ENCODE measurements around the gene ANKS1B.
"Not testable (repeated sequence)": the region's sequence is repeated elsewhere in the genome, so short reads cannot be mapped to it uniquely, and the experiment has no call there.

Gene ANKS1B

GRCh38 chr12:98769068-98769467, 1215.7 kb downstream of the ANKS1B start:
- no peak overlapping the region for H3K4me3 ChIP-seq (ENCODE audit: low read depth, low read length)
- TF ChIP-seq, protein P1, sequence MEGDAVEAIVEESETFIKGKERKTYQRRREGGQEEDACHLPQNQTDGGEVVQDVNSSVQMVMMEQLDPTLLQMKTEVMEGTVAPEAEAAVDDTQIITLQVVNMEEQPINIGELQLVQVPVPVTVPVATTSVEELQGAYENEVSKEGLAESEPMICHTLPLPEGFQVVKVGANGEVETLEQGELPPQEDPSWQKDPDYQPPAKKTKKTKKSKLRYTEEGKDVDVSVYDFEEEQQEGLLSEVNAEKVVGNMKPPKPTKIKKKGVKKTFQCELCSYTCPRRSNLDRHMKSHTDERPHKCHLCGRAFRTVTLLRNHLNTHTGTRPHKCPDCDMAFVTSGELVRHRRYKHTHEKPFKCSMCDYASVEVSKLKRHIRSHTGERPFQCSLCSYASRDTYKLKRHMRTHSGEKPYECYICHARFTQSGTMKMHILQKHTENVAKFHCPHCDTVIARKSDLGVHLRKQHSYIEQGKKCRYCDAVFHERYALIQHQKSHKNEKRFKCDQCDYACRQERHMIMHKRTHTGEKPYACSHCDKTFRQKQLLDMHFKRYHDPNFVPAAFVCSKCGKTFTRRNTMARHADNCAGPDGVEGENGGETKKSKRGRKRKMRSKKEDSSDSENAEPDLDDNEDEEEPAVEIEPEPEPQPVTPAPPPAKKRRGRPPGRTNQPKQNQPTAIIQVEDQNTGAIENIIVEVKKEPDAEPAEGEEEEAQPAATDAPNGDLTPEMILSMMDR (IDR thresholded peaks at IDR 0.05; ENCODE audit: insufficient read depth, low read depth, low read length, missing control alignments), result no peak
- no peak for DNase-seq (ENCODE audit: low read depth)

DNA sequence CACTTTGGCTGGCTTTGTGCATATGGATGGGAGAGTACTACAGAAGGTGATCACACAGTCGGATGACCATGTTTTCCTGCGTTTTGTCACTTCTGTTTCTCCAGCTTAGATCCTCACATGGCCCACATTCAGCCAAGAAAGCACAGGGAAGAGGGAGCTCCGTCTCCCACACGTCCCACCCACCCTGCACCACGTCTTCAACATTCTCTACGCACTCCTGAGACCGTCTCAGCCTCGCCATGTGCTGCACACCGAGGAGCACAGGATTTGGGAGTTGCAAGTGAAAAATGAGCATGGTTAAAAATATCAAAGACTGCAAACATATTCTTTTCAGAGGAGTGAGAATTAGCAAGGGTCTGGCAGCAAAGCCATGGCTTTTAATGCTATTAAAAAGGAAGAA, 1217.5 kb downstream of the ANKS1B start:
- no peak overlapping the region for H3K4me3 ChIP-seq (ENCODE audit: low read depth, low read length)
- DNase-seq (ENCODE audit: low read depth), result no peak
- TF ChIP-seq, protein P1 (IDR thresholded peaks at IDR 0.05; ENCODE audit: insufficient read depth, low read depth, low read length, missing control alignments), result no peak

DNA sequence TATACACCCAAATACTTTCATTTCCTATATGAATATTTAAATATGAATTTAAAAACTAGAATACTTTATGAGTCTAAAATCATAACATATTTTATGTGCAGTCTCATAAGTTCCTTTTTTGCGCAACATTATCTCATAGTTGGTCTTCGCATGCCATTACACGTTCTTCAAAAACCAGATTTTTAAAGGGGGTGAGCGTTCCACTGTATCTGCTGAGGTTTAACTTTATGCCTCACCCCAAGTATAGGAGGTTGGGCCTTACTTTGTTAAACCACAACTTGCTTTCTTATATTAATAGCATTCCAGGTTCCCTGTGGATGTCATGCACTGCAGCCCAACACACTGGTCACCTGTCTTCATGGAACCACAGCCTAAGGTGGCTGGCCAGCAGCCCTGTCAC, 1221.1 kb downstream of the ANKS1B start:
- no peak for DNase-seq (ENCODE audit: low read depth)
- H3K4me3 ChIP-seq (ENCODE audit: low read depth, low read length), result no peak overlapping the region

DNA sequence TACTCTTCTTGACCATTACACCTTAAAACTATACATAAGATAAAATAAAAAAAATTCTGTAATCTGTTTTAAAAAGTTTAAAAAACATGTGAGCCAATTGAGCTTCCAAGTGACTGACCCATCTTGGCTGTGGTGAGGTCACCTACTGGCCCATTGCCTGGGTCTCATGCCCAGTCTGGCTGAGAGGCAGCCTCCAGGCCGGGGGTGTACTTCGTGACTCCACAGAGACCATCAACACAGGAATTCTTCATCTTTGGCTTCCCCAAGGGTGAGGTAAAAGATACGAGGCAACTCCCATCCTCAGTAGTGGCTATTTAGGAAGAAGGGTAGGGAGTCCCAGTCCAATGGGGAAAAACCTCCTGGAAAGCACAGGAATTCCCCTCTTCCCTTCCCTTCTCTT, 1226.4 kb downstream of the ANKS1B start:
- no peak for DNase-seq (ENCODE audit: low read depth)
- TF ChIP-seq, protein P1 (IDR thresholded peaks at IDR 0.05; ENCODE audit: insufficient read depth, low read depth, low read length, missing control alignments), result no peak
- H3K4me3 ChIP-seq (ENCODE audit: low read depth, low read length), result no peak overlapping the region

More for the DNA sequence above, 1221.1 kb downstream of the ANKS1B start:
- TF ChIP-seq, protein P1 (IDR thresholded peaks at IDR 0.05; ENCODE audit: insufficient read depth, low read depth, low read length, missing control alignments), result no peak

DNA sequence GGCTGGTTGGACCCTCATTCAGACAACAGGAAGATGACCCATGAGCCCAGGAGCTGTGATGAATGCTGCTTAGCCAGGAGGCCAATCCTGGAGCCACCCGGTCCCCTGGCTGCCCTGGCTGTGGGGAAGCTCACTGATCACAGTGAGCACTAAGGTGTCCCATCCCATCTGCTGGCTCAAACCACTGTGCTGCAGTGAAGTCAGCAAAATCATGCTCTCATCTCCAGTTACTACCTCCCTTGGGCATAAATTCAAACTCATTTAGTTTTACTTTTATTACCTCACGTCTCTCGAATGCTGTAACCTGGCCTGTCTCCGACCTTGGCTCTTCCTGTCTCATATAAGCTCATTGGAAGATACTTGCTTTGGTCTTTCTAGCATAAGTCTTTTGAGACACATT, 1227.3 kb downstream of the ANKS1B start:
- H3K4me3 ChIP-seq (ENCODE audit: low read depth, low read length), result no peak overlapping the region

DNA sequence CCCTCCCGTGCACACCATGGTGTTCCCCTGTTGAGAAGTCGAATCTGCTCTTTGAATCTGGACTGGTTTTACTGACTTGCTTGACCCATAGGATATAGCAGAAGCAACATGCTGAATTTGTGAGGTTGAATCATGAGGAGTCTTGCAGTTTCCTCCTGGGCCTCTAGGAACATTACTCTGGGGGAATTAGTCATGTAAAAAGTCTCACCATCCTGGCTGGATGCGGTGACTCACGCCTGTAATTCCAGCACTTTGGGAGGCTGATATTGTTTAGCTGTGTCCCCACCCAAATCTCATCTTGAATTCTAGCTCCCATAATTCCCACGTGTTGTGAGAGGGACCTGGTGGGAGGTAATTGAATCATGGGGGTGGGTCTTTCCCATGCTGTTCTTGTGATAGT, 1228.9 kb downstream of the ANKS1B start:
- DNase-seq (ENCODE audit: low read depth), result not testable (repeated sequence)

More for the DNA sequence above, 1227.3 kb downstream of the ANKS1B start:
- TF ChIP-seq, protein P1 (IDR thresholded peaks at IDR 0.05; ENCODE audit: insufficient read depth, low read depth, low read length, missing control alignments), result no peak
- no peak for DNase-seq (ENCODE audit: low read depth)

GRCh38 chr12:98754095-98754494, 1230.6 kb downstream of the ANKS1B start:
- DNase-seq (ENCODE audit: low read depth), result peak; percentile 78
- no peak overlapping the region for H3K4me3 ChIP-seq (ENCODE audit: low read depth, low read length)
- TF ChIP-seq, protein P1 (IDR thresholded peaks at IDR 0.05; ENCODE audit: insufficient read depth, low read depth, low read length, missing control alignments), result no peak

More for the DNA sequence above, 1228.9 kb downstream of the ANKS1B start:
- H3K4me3 ChIP-seq (ENCODE audit: low read depth, low read length), result not testable (repeated sequence)

All from GM12865 (cell line).